ENCODE data around the gene MYO15B. TPM values are rescaled to one million over a fixed set of nuclear protein-coding genes. Genes with fewer than 3 reads are reported as not detected.
A peak's percentile ranks its signal among the peaks of the same experiment; 100 is the strongest.

Gene MYO15B
- total RNA-seq, result 336 TPM

GRCh38 chr17:75587675-75588595 is at the start of gene MYO15B:
Gene MYO15B, plus strand, starts transcription at chr17:75587800. Its CDS starts 258 bp downstream, at chr17:75588058.
- peak; percentile 81 for DNase-seq (ENCODE audit: low spot score)
- ATAC-seq, result peak; percentile 51
- intact Hi-C loops (cut with DNase I), result loop anchor here (2.0 kb wide), 1 partner anchor 71 kb away; the partner anchor contains the start of gene TSEN54

DNA sequence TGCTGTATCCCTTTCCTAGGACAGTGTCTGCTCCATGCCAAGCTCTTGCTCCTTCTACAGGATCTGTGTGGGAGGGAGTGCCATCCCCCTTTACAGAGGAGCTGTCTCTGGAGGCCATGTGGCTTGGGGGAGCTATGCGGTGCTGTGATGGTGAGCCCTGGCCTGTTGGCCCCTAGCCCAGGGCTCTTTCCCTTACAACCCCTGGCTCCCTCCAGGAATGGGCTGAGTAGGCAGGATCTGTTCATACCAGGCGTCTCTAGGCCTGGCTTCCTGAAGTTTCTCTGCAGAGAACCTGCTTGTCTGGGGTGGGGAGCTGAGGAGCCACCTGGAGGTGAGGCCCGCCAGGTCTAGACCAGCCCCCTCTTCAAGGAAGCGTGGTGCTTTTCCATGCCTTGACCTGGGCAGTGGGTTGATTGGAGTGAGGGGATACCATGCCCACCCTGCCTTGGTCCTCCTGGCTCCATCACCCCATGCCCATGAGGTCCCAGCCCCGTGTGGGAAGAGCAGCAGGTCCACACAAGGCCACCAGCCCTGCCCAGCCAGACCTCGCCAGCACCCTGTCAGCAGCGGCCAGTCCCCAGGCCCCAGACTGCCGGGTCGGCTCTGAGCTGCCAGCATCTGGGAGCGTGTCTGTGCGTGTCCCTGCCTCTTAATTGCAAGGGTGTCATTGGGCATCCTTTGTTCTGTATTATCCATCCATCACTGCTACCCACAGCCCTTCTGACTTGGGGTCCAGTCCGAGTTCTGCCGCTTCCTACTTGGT is 47.5 kb upstream of the MYO15B start:
- DNase-seq (ENCODE audit: low spot score) (no peak), ATAC-seq (no peak)
- intact Hi-C loops (cut with DNase I), result no loop called here

- intact Hi-C loops (cut with DNase I), result no loop called here
- ATAC-seq (no peak), DNase-seq (ENCODE audit: low spot score) (no peak)
Measured at GRCh38 chr17:75540923-75541503, 46.6 kb upstream of the MYO15B start.

DNA sequence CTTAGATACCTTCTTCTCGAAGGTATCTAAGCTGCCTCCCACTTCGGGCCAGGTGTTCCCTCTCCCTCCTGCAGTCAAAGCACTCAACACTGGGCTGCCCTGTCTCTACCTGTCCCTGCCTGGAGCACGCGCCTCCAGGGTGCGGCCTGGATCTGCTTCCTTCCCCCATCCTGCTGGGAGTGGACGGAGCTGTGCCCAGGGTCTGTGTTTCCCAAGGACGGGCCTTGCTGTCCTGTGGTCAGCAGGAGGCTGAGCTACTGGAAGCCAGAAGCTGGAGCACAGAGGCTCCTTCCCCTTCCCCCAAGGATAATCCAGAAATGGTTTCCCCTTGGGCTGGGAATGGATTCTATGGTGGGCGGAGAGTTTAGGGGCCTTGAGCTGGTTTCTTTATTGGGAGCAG is 45.4 kb upstream of the MYO15B start:
- intact Hi-C loops (cut with DNase I), result no loop called here
- DNase-seq (ENCODE audit: low spot score) (no peak), ATAC-seq (no peak)

GRCh38 chr17:75542728-75543336 is 44.8 kb upstream of the MYO15B start:
- DNase-seq (ENCODE audit: low spot score) (no peak), ATAC-seq (no peak)
- intact Hi-C loops (cut with DNase I), result no loop called here

- intact Hi-C loops (cut with DNase I), result no loop called here
- DNase-seq (ENCODE audit: low spot score) (no peak), ATAC-seq (no peak)
Measured at GRCh38 chr17:75544250-75544649, 43.4 kb upstream of the MYO15B start.

DNA sequence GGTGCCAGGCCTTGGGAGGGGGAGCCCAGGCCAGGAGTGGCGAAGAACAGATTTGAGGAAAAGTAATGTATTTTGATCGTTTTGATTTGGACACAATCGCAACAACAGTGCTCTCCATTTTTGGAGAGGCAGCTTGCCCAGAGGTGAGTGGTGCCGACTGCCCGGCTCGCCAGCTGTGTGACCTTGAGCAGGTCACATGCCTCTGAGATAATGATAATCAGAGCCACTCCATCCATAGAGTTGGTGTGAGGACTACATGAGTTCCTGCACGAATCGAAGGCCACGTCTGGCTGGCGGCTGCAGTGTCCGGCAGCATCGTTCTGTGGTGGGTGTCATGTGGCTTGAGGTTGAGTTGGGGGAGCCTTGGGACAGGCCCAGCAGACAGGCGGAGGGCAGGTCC is 41.4 kb upstream of the MYO15B start:
- DNase-seq (ENCODE audit: low spot score) (no peak), ATAC-seq (no peak)
- intact Hi-C loops (cut with DNase I), result no loop called here

- DNase-seq (ENCODE audit: low spot score) (no peak), ATAC-seq (no peak)
- intact Hi-C loops (cut with DNase I), result no loop called here
Measured at GRCh38 chr17:75547091-75547490, 40.5 kb upstream of the MYO15B start.

- DNase-seq (ENCODE audit: low spot score), result no peak
- no peak for ATAC-seq
- intact Hi-C loops (cut with DNase I), result no loop called here
Measured at GRCh38 chr17:75548813-75549212, 38.8 kb upstream of the MYO15B start.

- no peak for DNase-seq (ENCODE audit: low spot score)
- intact Hi-C loops (cut with DNase I), result no loop called here
- peak; percentile 33 for ATAC-seq
Measured at GRCh38 chr17:75549246-75550138, 38.1 kb upstream of the MYO15B start.

GRCh38 chr17:75550139-75550465 is 37.5 kb upstream of the MYO15B start:
- no peak for DNase-seq (ENCODE audit: low spot score)
- intact Hi-C loops (cut with DNase I), result no loop called here
- no peak for ATAC-seq

DNA sequence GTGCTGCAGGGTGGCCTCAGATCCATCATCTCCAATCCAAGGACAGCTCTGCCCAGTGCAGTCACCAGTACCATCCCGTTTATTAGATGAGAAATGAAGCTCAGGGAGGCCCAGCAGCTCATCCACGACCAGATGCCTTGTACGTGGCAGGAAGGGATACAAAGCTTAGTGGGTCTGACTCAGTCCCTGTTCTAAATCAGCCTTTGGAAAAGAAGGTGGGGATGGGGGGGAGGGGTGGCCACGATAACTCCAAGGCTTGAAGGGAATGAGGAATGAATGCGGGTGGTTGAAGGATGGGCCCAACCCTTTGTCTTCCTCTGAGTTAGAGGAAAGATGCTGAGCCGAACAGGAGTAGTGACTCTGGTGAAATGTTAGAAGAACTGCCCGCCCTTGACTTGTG is 36.3 kb upstream of the MYO15B start:
- ATAC-seq (no peak), DNase-seq (ENCODE audit: low spot score) (no peak)
- intact Hi-C loops (cut with DNase I), result no loop called here

DNA sequence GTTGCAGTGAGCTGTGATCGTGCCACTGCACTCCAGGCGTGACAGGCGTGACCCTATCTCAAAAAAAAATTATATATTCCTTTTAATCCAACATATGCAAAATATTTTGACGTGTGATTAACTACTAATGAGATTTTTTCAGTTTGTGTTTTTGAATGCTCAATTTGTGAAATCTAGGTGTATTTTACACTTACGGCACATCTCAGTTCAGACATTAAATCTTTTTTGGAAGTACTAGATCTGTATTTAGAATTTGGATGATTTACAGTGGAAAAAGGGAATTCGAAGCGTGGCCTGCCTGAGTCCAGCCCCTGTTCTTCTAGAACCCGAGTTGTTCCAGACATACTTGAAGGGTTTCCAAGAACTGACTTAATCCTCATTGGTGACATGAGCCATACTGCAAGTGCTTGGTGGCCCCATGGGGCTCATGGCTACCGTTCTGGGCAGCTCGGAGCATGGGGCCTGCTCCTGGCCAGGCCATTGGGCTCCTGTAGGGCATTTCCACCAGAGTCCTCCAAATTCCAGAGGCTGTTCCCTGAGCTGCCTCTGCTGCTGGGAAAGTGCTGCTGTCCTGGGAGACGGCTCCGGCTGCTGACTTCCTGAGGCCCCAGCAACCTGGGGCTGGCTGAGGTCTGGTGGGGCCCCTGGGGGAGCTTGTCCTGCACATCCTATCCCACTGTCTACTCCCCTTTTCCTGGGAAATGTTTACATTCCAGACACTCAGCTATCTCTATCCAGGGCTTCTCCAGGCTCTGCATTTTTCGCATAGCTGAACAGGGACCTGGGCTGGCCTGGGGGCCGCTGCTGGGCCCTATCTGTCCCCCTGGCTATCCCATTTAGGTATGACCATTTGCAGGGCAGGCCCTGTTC is 34.9 kb upstream of the MYO15B start:
- DNase-seq (ENCODE audit: low spot score) (no peak), ATAC-seq (no peak)
- intact Hi-C loops (cut with DNase I), result no loop called here

DNA sequence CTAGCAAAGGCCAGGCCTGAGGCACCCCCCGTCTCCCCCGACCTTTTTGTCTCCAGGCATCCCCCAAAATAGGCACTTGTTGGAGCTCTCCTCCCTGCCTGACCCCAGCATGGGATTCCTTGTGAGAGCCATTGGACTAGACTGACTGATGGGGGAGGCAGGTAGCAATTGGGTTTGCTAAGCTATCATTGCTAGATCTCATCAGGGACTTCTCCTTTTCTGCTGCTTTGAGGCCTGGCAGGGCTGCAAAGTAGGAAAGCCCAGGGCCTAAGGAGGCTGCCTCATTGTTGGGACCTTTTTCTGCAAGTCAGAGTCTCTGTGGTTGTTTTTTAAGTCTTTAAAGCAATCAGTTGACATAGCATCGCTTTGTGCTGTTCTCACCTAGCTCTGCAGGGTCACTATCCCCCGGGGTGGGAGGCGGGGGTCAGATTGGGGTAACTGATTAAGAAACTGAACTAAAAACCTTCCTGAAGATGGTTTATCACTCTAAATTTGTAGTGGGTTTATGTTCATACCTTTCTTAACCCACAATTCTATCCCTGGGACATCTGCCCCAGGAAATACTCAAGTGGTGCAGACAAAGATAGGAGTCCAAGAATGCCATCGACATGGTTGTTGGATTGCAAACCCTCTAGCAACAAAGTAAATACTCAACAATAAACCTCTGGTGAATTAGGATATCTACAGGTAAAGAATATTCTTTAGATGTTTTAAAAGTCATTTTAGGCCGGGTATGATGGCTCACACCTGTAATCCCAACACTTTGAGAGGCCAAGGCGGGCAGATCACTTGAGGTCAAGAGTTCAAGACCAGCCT is 34.1 kb upstream of the MYO15B start:
- intact Hi-C loops (cut with DNase I), result no loop called here
- DNase-seq (ENCODE audit: low spot score), result no peak
- ATAC-seq, result no peak

- ATAC-seq (no peak), DNase-seq (ENCODE audit: low spot score) (no peak)
- intact Hi-C loops (cut with DNase I), result no loop called here
Measured at GRCh38 chr17:75555679-75556153, 31.9 kb upstream of the MYO15B start.

- peak; percentile 40 for ATAC-seq
Measured at GRCh38 chr17:75557075-75557851, 30.3 kb upstream of the MYO15B start.

More at GRCh38 chr17:75557075-75557851, 30.3 kb upstream of the MYO15B start:
- DNase-seq (ENCODE audit: low spot score), result no peak
- intact Hi-C loops (cut with DNase I), result no loop called here
